ENCODE results near the gene SHOC1. TPM values are rescaled to one million over a fixed set of nuclear protein-coding genes. Genes with fewer than 3 reads are reported as not detected.

Gene SHOC1
- total and polyA plus RNA-seq, 2 donors (not counting 1 experiment from before 2014, with no cell fraction given) = under 0.01 to 0.02 TPM

- no peak overlapping the region for H2AFZ ChIP-seq (ENCODE audit: low read length)
- H4K20me1 ChIP-seq (ENCODE audit: control insufficient read depth, extremely low read depth, insufficient read depth, low read length) = no peaks in the 10 kb centered on the region
- no peak overlapping the region for H3K4me3 ChIP-seq (replicated peaks in 1 of 4; ENCODE audit: control extremely low read depth in 1 of 4, insufficient read depth in 1 of 4, low read depth in 3 of 4, low read length in 4 of 4)
- no peaks in the 10 kb centered on the region for H3K9me3 ChIP-seq (ENCODE audit: control insufficient read depth, insufficient read depth, low read depth, low read length)
- H3K27me3 ChIP-seq (ENCODE audit: control insufficient read depth, insufficient read depth, low read length) = no peaks in the 10 kb centered on the region
- no peaks in the 10 kb centered on the region for H3K4me1 ChIP-seq (ENCODE audit: control insufficient read depth, extremely low read depth, insufficient read depth, low read length)
- no peak overlapping the region for H3K4me2 ChIP-seq (ENCODE audit: extremely low read depth, insufficient read depth, low read length)
- H3K79me2 ChIP-seq (ENCODE audit: control insufficient read depth, insufficient read depth, low read length) = no peaks in the 10 kb centered on the region
- no peak for DNase-seq (ENCODE audit: low read depth in 2 of 2)
- no peak overlapping the region for H3K9ac ChIP-seq (ENCODE audit: insufficient read depth, low read length)
- no peak overlapping the region for H3K27ac ChIP-seq (ENCODE audit: insufficient read depth, low read length)
- TF ChIP-seq EZH2 (IDR thresholded peaks at IDR 0.05; ENCODE audit: low read length, missing control alignments) = no peak
- TF ChIP-seq CTCF (conservative IDR thresholded peaks at IDR 0.05 in 1 of 2, IDR thresholded peaks at IDR 0.05 in 1 of 2; ENCODE audit: low read depth in 1 of 2, low read length in 2 of 2) = no peak
- no peaks in the 10 kb centered on the region for H3K36me3 ChIP-seq (ENCODE audit: control insufficient read depth, insufficient read depth, low read length)
These were observed 11.3 kb downstream of the SHOC1 start for GRCh38 chr9:111783424-111783823.

DNA sequence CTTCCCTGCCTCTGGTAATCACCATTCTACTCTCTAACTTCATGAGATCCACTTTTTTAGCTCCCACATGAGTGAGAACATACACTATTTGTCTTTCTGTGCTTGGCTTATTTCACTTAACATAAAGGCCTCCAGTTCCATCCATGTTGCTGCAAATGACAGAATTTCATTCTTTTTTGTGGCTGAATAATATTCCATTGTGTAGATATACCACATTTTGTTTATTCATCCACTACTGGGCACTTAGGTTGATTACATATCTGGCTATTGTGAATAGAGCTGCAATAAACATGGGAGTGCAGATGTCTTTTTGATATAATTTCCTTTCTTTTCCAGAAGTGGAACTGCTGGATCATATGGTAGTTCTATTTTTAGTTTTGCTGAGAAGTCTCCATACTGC, 28.7 kb downstream of the SHOC1 start:
- H3K36me3 ChIP-seq (ENCODE audit: control insufficient read depth, insufficient read depth, low read length) = no peaks in the 10 kb centered on the region

DNA sequence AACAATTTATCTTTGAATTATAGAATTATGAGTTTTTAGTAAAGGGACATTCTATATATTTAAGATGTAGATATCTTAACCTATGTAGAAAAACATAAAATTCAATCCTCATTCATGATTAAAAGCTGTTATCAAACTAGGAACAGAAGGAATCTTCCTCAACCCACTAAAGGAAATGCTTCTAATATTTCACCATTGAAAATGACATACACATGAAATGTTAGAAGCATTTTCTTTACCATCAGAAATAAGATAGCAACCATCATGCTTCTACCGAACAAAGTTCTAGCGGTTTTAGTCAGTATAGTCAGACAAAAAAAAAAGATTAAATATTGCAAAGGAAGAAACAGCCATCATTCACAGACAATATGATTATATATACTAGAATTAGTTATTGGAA, 32.2 kb downstream of the SHOC1 start:
- Histone ChIP-seq H3K27me3 (ENCODE audit: control insufficient read depth, insufficient read depth, low read length) (no peaks in the 10 kb centered on the region), H3K27ac (ENCODE audit: insufficient read depth, low read length) (no peak overlapping the region), H3K9me3 (ENCODE audit: control insufficient read depth, insufficient read depth, low read depth, low read length) (no peaks in the 10 kb centered on the region), H2AFZ (ENCODE audit: low read length) (no peak overlapping the region), H3K4me3 (replicated peaks in 1 of 4; ENCODE audit: control extremely low read depth in 1 of 4, insufficient read depth in 1 of 4, low read depth in 3 of 4, low read length in 4 of 4) (no peak overlapping the region), H3K36me3 (ENCODE audit: control insufficient read depth, insufficient read depth, low read length) (no peaks in the 10 kb centered on the region), H3K79me2 (ENCODE audit: control insufficient read depth, insufficient read depth, low read length) (no peaks in the 10 kb centered on the region), H4K20me1 (ENCODE audit: control insufficient read depth, extremely low read depth, insufficient read depth, low read length) (no peaks in the 10 kb centered on the region), H3K4me1 (ENCODE audit: control insufficient read depth, extremely low read depth, insufficient read depth, low read length) (peaks cover 2% of the 10 kb centered on the region), H3K9ac (ENCODE audit: insufficient read depth, low read length) (no peak overlapping the region), H3K4me2 (ENCODE audit: extremely low read depth, insufficient read depth, low read length) (no peak overlapping the region)
- TF ChIP-seq EZH2 (IDR thresholded peaks at IDR 0.05; ENCODE audit: low read length, missing control alignments) (no peak), CTCF (conservative IDR thresholded peaks at IDR 0.05 in 1 of 2, IDR thresholded peaks at IDR 0.05 in 1 of 2; ENCODE audit: low read depth in 1 of 2, low read length in 2 of 2) (no peak)
- peak in 1 of 2 donors; percentile 20 for DNase-seq (ENCODE audit: low read depth in 2 of 2)

More for the DNA sequence above, 28.7 kb downstream of the SHOC1 start:
- H3K4me3 ChIP-seq (replicated peaks in 1 of 4; ENCODE audit: control extremely low read depth in 1 of 4, insufficient read depth in 1 of 4, low read depth in 3 of 4, low read length in 4 of 4) = no peak overlapping the region
- no peaks in the 10 kb centered on the region for H3K4me1 ChIP-seq (ENCODE audit: control insufficient read depth, extremely low read depth, insufficient read depth, low read length)
- H3K4me2 ChIP-seq (ENCODE audit: extremely low read depth, insufficient read depth, low read length) = no peak overlapping the region
- H3K27ac ChIP-seq (ENCODE audit: insufficient read depth, low read length) = no peak overlapping the region
- no peaks in the 10 kb centered on the region for H3K9me3 ChIP-seq (ENCODE audit: control insufficient read depth, insufficient read depth, low read depth, low read length)
- no peaks in the 10 kb centered on the region for H3K27me3 ChIP-seq (ENCODE audit: control insufficient read depth, insufficient read depth, low read length)
- H3K79me2 ChIP-seq (ENCODE audit: control insufficient read depth, insufficient read depth, low read length) = no peaks in the 10 kb centered on the region
- DNase-seq (ENCODE audit: low read depth in 2 of 2) = no peak
- H3K9ac ChIP-seq (ENCODE audit: insufficient read depth, low read length) = no peak overlapping the region
- H2AFZ ChIP-seq (ENCODE audit: low read length) = no peak overlapping the region
- TF ChIP-seq CTCF (conservative IDR thresholded peaks at IDR 0.05 in 1 of 2, IDR thresholded peaks at IDR 0.05 in 1 of 2; ENCODE audit: low read depth in 1 of 2, low read length in 2 of 2) (no peak), EZH2 (IDR thresholded peaks at IDR 0.05; ENCODE audit: low read length, missing control alignments) (no peak)
- H4K20me1 ChIP-seq (ENCODE audit: control insufficient read depth, extremely low read depth, insufficient read depth, low read length) = no peaks in the 10 kb centered on the region
